Measurements from ENCODE around the gene WDR46. TPM values are rescaled to one million over a fixed set of nuclear protein-coding genes. Genes with fewer than 3 reads are reported as not detected.
A peak's percentile ranks its signal among the peaks of the same experiment; 100 is the strongest.

Gene WDR46
- total and polyA plus RNA-seq, 2 of the 8 experiments (the other 6 are each of a cell fraction or from before 2014, with no cell fraction given) = 69.7 to 91.0 TPM

DNA sequence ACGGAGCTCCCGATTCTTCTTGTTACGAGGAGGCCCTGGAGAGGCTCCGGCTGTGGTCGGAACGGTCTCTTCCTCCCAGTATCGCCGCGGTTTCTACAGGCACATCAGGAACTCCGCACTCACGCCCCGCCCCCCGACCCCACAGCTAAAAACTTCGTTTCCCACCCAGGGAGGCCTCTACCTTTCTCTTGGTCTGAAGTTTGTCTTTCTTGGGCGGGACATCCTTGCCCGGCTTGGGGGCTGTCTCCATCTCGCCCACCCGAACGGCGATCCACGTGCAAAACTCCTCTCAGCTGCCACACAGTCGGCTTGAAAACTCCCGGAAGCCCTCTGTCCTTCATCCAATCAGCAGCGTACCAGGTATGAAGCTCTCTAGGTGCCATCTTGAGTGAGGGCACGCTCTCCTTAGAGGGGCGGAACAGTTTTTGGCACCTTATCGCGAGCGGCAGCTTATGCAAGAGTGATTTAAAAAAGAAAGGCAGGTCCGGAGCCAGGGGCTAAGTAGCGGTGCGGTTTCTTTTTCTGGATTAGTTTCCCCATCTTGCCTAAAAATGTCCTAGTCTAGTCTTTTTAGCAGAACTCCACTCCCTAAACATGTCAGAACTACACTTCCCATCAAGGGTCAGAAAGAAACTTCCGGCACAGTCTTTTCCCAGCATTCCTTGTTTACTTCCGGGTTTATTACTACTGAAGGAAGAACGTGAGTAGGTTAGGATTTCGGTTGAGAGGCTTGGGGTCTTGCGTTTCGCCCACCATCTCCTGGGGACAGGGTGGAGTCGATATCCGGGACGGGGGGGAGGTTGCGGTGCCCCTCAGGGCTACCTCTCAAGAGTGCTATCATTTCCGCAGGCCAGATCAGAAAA is at the start of gene WDR46, which contains the start of gene PFDN6 (continued):
- TF ChIP-seq, protein P1, sequence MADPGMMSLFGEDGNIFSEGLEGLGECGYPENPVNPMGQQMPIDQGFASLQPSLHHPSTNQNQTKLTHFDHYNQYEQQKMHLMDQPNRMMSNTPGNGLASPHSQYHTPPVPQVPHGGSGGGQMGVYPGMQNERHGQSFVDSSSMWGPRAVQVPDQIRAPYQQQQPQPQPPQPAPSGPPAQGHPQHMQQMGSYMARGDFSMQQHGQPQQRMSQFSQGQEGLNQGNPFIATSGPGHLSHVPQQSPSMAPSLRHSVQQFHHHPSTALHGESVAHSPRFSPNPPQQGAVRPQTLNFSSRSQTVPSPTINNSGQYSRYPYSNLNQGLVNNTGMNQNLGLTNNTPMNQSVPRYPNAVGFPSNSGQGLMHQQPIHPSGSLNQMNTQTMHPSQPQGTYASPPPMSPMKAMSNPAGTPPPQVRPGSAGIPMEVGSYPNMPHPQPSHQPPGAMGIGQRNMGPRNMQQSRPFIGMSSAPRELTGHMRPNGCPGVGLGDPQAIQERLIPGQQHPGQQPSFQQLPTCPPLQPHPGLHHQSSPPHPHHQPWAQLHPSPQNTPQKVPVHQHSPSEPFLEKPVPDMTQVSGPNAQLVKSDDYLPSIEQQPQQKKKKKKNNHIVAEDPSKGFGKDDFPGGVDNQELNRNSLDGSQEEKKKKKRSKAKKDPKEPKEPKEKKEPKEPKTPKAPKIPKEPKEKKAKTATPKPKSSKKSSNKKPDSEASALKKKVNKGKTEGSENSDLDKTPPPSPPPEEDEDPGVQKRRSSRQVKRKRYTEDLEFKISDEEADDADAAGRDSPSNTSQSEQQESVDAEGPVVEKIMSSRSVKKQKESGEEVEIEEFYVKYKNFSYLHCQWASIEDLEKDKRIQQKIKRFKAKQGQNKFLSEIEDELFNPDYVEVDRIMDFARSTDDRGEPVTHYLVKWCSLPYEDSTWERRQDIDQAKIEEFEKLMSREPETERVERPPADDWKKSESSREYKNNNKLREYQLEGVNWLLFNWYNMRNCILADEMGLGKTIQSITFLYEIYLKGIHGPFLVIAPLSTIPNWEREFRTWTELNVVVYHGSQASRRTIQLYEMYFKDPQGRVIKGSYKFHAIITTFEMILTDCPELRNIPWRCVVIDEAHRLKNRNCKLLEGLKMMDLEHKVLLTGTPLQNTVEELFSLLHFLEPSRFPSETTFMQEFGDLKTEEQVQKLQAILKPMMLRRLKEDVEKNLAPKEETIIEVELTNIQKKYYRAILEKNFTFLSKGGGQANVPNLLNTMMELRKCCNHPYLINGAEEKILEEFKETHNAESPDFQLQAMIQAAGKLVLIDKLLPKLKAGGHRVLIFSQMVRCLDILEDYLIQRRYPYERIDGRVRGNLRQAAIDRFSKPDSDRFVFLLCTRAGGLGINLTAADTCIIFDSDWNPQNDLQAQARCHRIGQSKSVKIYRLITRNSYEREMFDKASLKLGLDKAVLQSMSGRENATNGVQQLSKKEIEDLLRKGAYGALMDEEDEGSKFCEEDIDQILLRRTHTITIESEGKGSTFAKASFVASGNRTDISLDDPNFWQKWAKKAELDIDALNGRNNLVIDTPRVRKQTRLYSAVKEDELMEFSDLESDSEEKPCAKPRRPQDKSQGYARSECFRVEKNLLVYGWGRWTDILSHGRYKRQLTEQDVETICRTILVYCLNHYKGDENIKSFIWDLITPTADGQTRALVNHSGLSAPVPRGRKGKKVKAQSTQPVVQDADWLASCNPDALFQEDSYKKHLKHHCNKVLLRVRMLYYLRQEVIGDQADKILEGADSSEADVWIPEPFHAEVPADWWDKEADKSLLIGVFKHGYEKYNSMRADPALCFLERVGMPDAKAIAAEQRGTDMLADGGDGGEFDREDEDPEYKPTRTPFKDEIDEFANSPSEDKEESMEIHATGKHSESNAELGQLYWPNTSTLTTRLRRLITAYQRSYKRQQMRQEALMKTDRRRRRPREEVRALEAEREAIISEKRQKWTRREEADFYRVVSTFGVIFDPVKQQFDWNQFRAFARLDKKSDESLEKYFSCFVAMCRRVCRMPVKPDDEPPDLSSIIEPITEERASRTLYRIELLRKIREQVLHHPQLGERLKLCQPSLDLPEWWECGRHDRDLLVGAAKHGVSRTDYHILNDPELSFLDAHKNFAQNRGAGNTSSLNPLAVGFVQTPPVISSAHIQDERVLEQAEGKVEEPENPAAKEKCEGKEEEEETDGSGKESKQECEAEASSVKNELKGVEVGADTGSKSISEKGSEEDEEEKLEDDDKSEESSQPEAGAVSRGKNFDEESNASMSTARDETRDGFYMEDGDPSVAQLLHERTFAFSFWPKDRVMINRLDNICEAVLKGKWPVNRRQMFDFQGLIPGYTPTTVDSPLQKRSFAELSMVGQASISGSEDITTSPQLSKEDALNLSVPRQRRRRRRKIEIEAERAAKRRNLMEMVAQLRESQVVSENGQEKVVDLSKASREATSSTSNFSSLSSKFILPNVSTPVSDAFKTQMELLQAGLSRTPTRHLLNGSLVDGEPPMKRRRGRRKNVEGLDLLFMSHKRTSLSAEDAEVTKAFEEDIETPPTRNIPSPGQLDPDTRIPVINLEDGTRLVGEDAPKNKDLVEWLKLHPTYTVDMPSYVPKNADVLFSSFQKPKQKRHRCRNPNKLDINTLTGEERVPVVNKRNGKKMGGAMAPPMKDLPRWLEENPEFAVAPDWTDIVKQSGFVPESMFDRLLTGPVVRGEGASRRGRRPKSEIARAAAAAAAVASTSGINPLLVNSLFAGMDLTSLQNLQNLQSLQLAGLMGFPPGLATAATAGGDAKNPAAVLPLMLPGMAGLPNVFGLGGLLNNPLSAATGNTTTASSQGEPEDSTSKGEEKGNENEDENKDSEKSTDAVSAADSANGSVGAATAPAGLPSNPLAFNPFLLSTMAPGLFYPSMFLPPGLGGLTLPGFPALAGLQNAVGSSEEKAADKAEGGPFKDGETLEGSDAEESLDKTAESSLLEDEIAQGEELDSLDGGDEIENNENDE (IDR thresholded peaks at IDR 0.05; ENCODE audit: insufficient replicate concordance, low read length) = no peak
- TF ChIP-seq NRF1 (IDR thresholded peaks at IDR 0.05; ENCODE audit: low read depth, low read length) (no peak), EGR1 (IDR thresholded peaks at IDR 0.05; ENCODE audit: borderline replicate concordance, low read depth, low read length) (0 out of 2 replicates have a peak, but pooled peaks have one; percentile 34), KDM5A (IDR thresholded peaks at IDR 0.05; ENCODE audit: low read length) (no peak), TAF7 (optimal IDR thresholded peaks at IDR 0.05; ENCODE audit: borderline replicate concordance, low read depth, low read length) (peak; percentile 55), CREB1 (IDR thresholded peaks at IDR 0.05) (no peak), TBP (IDR thresholded peaks at IDR 0.05; ENCODE audit: low read depth, low read length) (peak; percentile 61), JUND (IDR thresholded peaks at IDR 0.05; ENCODE audit: low read length) (no peak), KDM1A (IDR thresholded peaks at IDR 0.05; ENCODE audit: borderline replicate concordance, low read length) (no peak)
